H1 (cell line): ENCODE data around the gene TLCD3B. TPM values are rescaled to one million over a fixed set of nuclear protein-coding genes. Genes with fewer than 3 reads are reported as not detected.

Source experiments
- CTCF ChIA-PET: fragments of 300-600 bp; sonication (Branson Sonifier 250); formaldehyde crosslinking; loops from one replicate; lab custom pipeline; 2021; ENCODE audit not compliant: partially characterized antibody; lab: Charles Lee
- POLR2A ChIA-PET: fragments of 300-600 bp; sonication (Branson Sonifier 250); formaldehyde crosslinking; loops from one replicate; lab custom pipeline; 2021; ENCODE audit warnings: inconsistent platforms; ENCODE audit not compliant: partially characterized antibody; lab: Charles Lee
- DNase-seq, 2 experiments: peaks; one replicate each; pipeline versions ENCODE4 v3.0.0 to v3.0.0-alpha.2; 2010 to 2022; ENCODE audit warnings: low spot score in 2 of 2, low read depth in 1 of 2, mixed read lengths in 1 of 2
- FAIRE-seq: peaks from 2 replicates; lab custom pipeline; 2011; peaks lifted over from hg19 to GRCh38; lab: Jason Lieb, UNC
- H2AFZ ChIP-seq: 2 replicates; pipeline ENCODE4 v1.8.1; 2012; ENCODE audit warnings: low read length, inconsistent platforms
- H2AK5ac ChIP-seq: 2 replicates; pipeline ENCODE4 v1.6.1; 2013; ENCODE audit warnings: low read depth, low read length
- H2BK120ac ChIP-seq: replicated peaks from 2 replicates; pipeline ENCODE3; 2013; ENCODE audit warnings: low read depth, low read length, inconsistent platforms
- H2BK12ac ChIP-seq: 2 replicates; pipeline ENCODE4 v1.6.1; 2013; ENCODE audit warnings: low read depth, low read length
- H2BK15ac ChIP-seq: 2 replicates; pipeline ENCODE4 v1.6.1; 2013; ENCODE audit warnings: low read length
- H2BK20ac ChIP-seq: 2 replicates; pipeline ENCODE4 v1.6.1; 2013; ENCODE audit warnings: low read length
- H2BK5ac ChIP-seq: 2 replicates; pipeline ENCODE4 v1.6.1; 2013; ENCODE audit warnings: low read depth, low read length
- H3K14ac ChIP-seq: 2 replicates; pipeline ENCODE4 v1.6.1; 2013; ENCODE audit warnings: inconsistent platforms; ENCODE audit not compliant: insufficient read length
- H3K18ac ChIP-seq: 2 replicates; pipeline ENCODE4 v1.6.1; 2013; ENCODE audit warnings: low read length; ENCODE audit errors: extremely low read depth
- H3K23ac ChIP-seq: 2 replicates; pipeline ENCODE4 v1.6.1; 2013; ENCODE audit warnings: inconsistent platforms; ENCODE audit not compliant: insufficient read length
- H3K23me2 ChIP-seq: 2 replicates; pipeline ENCODE4 v1.6.1; 2013; ENCODE audit warnings: low read depth, low read length
- H3K27ac ChIP-seq: 2 replicates; pipeline ENCODE4 v1.6.1; 2011; ENCODE audit warnings: low read depth, low read length, inconsistent platforms
- H3K27me3 ChIP-seq, 4 experiments: replicated peaks in 1 of 4; 1 replicate in 1 of 4; 2 replicates in 3 of 4; pipeline versions ENCODE4 v1.6.1 to v1.8.1; 2011 to 2013; ENCODE audit warnings: low read length in 3 of 4, mild to moderate bottlenecking in 3 of 4, inconsistent platforms in 2 of 4, mixed read lengths in 2 of 4, moderate library complexity in 1 of 4; ENCODE audit not compliant: control insufficient read depth in 3 of 4, insufficient read depth in 3 of 4; ENCODE audit errors: extremely low read depth in 1 of 4
- H3K36me3 ChIP-seq, 4 experiments: 2 replicates each; pipeline versions ENCODE4 v1.6.1 to v1.8.1; 2011 to 2013; ENCODE audit warnings: mild to moderate bottlenecking in 4 of 4, low read length in 3 of 4, moderate library complexity in 2 of 4, control low read depth in 1 of 4, inconsistent platforms in 1 of 4; ENCODE audit not compliant: insufficient read depth in 4 of 4, control insufficient read depth in 2 of 4
- H3K4ac ChIP-seq: replicated peaks from 2 replicates; pipeline ENCODE3; 2013; ENCODE audit warnings: low read length, low read depth, mixed read lengths, inconsistent platforms; ENCODE audit not compliant: insufficient read length
- H3K4me1 ChIP-seq, 4 experiments: replicated peaks in 1 of 4; 1 replicate in 1 of 4; 2 replicates in 3 of 4; pipeline versions ENCODE4 v1.6.1 to v1.8.1; 2011 to 2013; ENCODE audit warnings: low read length in 3 of 4, inconsistent platforms in 2 of 4, mixed read lengths in 1 of 4; ENCODE audit not compliant: insufficient read depth in 4 of 4, control insufficient read depth in 3 of 4
- H3K4me2 ChIP-seq, 2 experiments: 2 replicates each; pipeline versions ENCODE4 v1.6.1 to v1.8.1; 2011 to 2013; ENCODE audit warnings: low read depth in 2 of 2, low read length in 2 of 2, control low read depth in 1 of 2, inconsistent platforms in 1 of 2, mild to moderate bottlenecking in 1 of 2; ENCODE audit not compliant: insufficient read depth in 1 of 2
- H3K4me3 ChIP-seq, 4 experiments: fragments of 200-600, 300-600 bp in 1 of 4; sonication (generic), shearing (Covaris generic), sonication (Bioruptor Twin) in 1 of 4; 2 replicates each; pipeline versions ENCODE4 v1.5.1 to v1.8.1; 2011 to 2016; ENCODE audit warnings: low read length in 4 of 4, low read depth in 3 of 4, control low read depth in 2 of 4, inconsistent platforms in 2 of 4, mild to moderate bottlenecking in 2 of 4, mixed read lengths in 1 of 4, moderate library complexity in 1 of 4; ENCODE audit not compliant: insufficient read depth in 2 of 4; ENCODE audit errors: extremely low read depth in 1 of 4
- H3K56ac ChIP-seq: replicated peaks from 2 replicates; pipeline ENCODE3; 2013; ENCODE audit warnings: low read depth, mild to moderate bottlenecking, mixed read lengths, low read length, inconsistent platforms; ENCODE audit not compliant: insufficient read length
- H3K79me1 ChIP-seq: 2 replicates; pipeline ENCODE4 v1.6.1; 2013; ENCODE audit warnings: low read depth, low read length, control low read depth
- H3K79me2 ChIP-seq, 2 experiments: 2 replicates each; pipeline versions ENCODE4 v1.6.1 to v1.8.1; 2012 to 2013; ENCODE audit warnings: low read length in 2 of 2, mild to moderate bottlenecking in 2 of 2, inconsistent platforms in 1 of 2; ENCODE audit not compliant: insufficient read depth in 2 of 2, control insufficient read depth in 1 of 2
- H3K9ac ChIP-seq, 4 experiments: replicated peaks in 1 of 4; 1 replicate in 1 of 4; 2 replicates in 3 of 4; pipeline versions ENCODE4 v1.6.1 to v1.8.1; 2011 to 2013; ENCODE audit warnings: low read depth in 3 of 4, low read length in 3 of 4, control low read depth in 2 of 4, mild to moderate bottlenecking in 2 of 4, moderate library complexity in 2 of 4, inconsistent platforms in 1 of 4; ENCODE audit errors: extremely low read depth in 1 of 4
- H3K9me3 ChIP-seq, 2 experiments: 2 replicates each; pipeline versions ENCODE4 v1.6.1 to v1.8.1; 2012 to 2013; ENCODE audit warnings: mild to moderate bottlenecking in 2 of 2, moderate library complexity in 2 of 2, control low read depth in 1 of 2, inconsistent platforms in 1 of 2, low read depth in 1 of 2, low read length in 1 of 2, mixed read lengths in 1 of 2; ENCODE audit not compliant: insufficient read depth in 2 of 2
- H4K20me1 ChIP-seq, 2 experiments: replicated peaks in 1 of 2; 2 replicates each; pipeline versions ENCODE3 to v1.8.1; 2011 to 2013; ENCODE audit warnings: inconsistent platforms in 2 of 2, low read length in 2 of 2, mild to moderate bottlenecking in 1 of 2; ENCODE audit not compliant: insufficient read depth in 2 of 2, control insufficient read depth in 1 of 2
- H4K5ac ChIP-seq: 2 replicates; pipeline ENCODE4 v1.6.1; 2013; ENCODE audit warnings: low read length, low read depth, mixed read lengths, inconsistent platforms; ENCODE audit not compliant: insufficient read length
- H4K8ac ChIP-seq: 2 replicates; pipeline ENCODE4 v1.8.0; 2013; ENCODE audit warnings: mild to moderate bottlenecking, moderate library complexity, low read length, inconsistent platforms; ENCODE audit not compliant: insufficient read depth; ENCODE audit errors: extremely low read depth
- H4K91ac ChIP-seq: replicated peaks from 2 replicates; pipeline ENCODE3; 2013; ENCODE audit warnings: low read length, mixed read lengths, inconsistent platforms; ENCODE audit not compliant: insufficient read length
- FOSL1 ChIP-seq: IDR thresholded peaks from 2 replicates; pipeline ENCODE4 v1.6.1; 2011; ENCODE audit warnings: mild to moderate bottlenecking, low read depth, low read length, moderate library complexity; ENCODE audit not compliant: insufficient read depth
- WGBS, 2 experiments: shearing (Covaris generic) in 1 of 2; methylation state at CpG; one replicate each; pipeline versions ENCODE4 v1.1.6 to v1.1.7; 2013 to 2015; ENCODE audit warnings: low lambda C conversion rate in 2 of 2, mixed read lengths in 2 of 2, inconsistent platforms in 1 of 2, low coverage in 1 of 2, missing lambda C conversion rate in 1 of 2; ENCODE audit not compliant: insufficient replicate concordance in 2 of 2, insufficient coverage in 1 of 2, insufficient read length in 1 of 2; ENCODE audit errors: extremely low coverage in 1 of 2, missing lambda C conversion rate in 1 of 2; 5-methylcytosine and 5-hydroxymethylcytosine counted together
- polyA plus RNA-seq, 7 experiments: library from polyadenylated mRNA; depleted of rRNA in 3 of 7; stranded (reverse) in 5 of 7; unstranded in 2 of 7; fragments of >200 nt in 5 of 7; fragments of 200-250 nt in 2 of 7; gene quantifications; 1 replicate in 5 of 7; 2 replicates in 1 of 7; 4 replicates in 1 of 7; pipeline versions ENCODE4 v1.2.1 to v1.2.3, GENCODE V29; 2011 to 2013; ENCODE audit warnings: missing spikeins in 2 of 7, mixed read lengths in 2 of 7
- total RNA-seq: library from RNA; stranded (reverse); fragmentation: NEBNext Ultra II Directional; extraction: Animal tissue kit (Norgen Biotek cat#: 25700); gene quantifications from 2 replicates; pipeline ENCODE4 v1.2.1, GENCODE V29; 2021
- TF ChIP-seq, protein P1 (sequence below): IDR thresholded peaks from 2 replicates; pipeline ENCODE4 v1.6.1; 2012; ENCODE audit warnings: inconsistent platforms

TLCD3B gene
- total and polyA plus RNA-seq, 2 of the 8 experiments (the other 6 are each of a cell fraction or from before 2014, with no cell fraction given), result 15.2 to 26.9 TPM

DNA sequence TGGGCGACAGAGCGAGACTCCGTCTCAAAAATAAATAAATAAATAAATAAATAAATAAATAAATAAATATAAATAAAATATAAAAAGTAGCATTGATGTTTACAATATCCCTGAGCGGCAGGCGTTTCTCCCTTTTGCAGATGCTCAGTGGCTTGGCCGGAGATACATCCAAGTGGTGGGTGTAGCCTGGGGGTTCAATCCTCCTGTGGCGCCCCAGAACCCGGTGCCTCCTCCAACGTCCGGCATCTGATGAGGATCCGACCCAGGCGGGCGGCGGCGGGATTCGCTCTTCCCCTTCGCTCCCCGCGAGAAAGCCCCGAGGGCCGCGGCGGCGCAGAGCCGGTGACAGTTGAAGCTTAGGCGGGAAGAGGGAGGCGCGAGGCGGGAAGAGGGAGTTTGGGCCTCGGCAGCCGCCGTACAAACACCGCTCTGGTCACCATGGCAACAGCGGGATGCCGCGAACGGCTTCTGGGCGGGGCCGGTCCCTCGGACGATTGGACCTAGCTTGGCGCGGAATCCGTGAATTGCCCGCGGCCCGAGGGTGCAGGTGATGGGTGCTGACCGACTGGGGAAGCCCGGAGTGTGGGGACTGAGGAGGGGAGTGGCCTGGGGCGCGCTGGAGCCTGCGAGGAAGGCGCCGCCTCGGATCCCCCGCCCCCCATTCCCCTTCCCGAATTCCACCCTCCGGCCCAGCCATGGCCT is 21.8 kb upstream of the TLCD3B start:
- Histone ChIP-seq H2AK5ac (no peak overlapping the region), H4K8ac (no peak overlapping the region), H2AFZ (peak overlapping the region; percentile 77; the same call in 1 of the 2 replicates), H2BK120ac (no peak overlapping the region), H2BK12ac (no peak overlapping the region), H3K23ac (no peak overlapping the region), H2BK20ac (no peak overlapping the region), H3K4me3 (peak overlapping the region; percentile 68 to 80 (median 78)), H3K4me2 (peak overlapping the region; percentile 76 to 94), H2BK15ac (no peak overlapping the region), H4K20me1 (no peaks in the 10 kb centered on the region), H3K56ac (peak overlapping the region; percentile 64), H3K79me1 (no peaks in the 10 kb centered on the region), H3K9ac (peak overlapping the region in 3 of 4 experiments; percentile 45 to 63 (median 53); a peak in 4 of 7 replicates), H3K18ac (no peak overlapping the region; the same call in 1 of the 2 replicates), H3K9me3 (no peaks in the 10 kb centered on the region), H3K27ac (no peak overlapping the region), H3K4me1 (peaks cover 0 to 4% (median 2%) of the 10 kb centered on the region in 4 experiments; a peak in 3 of 7 replicates), H4K5ac (no peak overlapping the region), H3K14ac (no peak overlapping the region), H3K23me2 (peaks cover 6% of the 10 kb centered on the region), H4K91ac (no peak overlapping the region), H3K36me3 (no peaks in the 10 kb centered on the region), H3K4ac (no peak overlapping the region), H2BK5ac (no peak overlapping the region), H3K27me3 (peaks cover 0 to 5% (median 2%) of the 10 kb centered on the region in 4 experiments; a peak in 2 of 7 replicates), H3K79me2 (no peaks in the 10 kb centered on the region)
- DNase-seq, result peak in 1 of 2 experiments; percentile 98
- no peak for FAIRE-seq
- ChIA-PET CTCF (interaction anchor here (0.8 to 6.1 kb wide), 7 partner anchors 8 to 41 kb away, joined by 3 to 23 read pairs (median 3); partner anchors contain the start of gene TLCD3B), POLR2A (interaction anchor here (0.8 to 7.6 kb wide), 7 partner anchors 9 to 243 kb away, joined by 3 to 88 read pairs (median 4); partner anchors contain the start of genes ALDOA and TLCD3B)
- 20% methylated on average over 19 of the region's 58 CpGs; no CpG with 5 or more reads in 1 of the 2 experiments for WGBS, 2 experiments
- TF ChIP-seq, protein P1, sequence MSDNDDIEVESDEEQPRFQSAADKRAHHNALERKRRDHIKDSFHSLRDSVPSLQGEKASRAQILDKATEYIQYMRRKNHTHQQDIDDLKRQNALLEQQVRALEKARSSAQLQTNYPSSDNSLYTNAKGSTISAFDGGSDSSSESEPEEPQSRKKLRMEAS, result peak; percentile 93
- TF ChIP-seq FOSL1, result no peak
